Cardiac muscle cell (in vitro differentiated cells and primary cell): ENCODE data around the gene LGI2. TPM values are rescaled to one million over a fixed set of nuclear protein-coding genes. Genes with fewer than 3 reads are reported as not detected.

Experiments used
- DNase-seq, 2 donors: peaks; one replicate each; pipeline versions ENCODE4 v3.0.0 to v3.0.0-alpha.2; 2010 to 2017; ENCODE audit warnings: low read depth in 1 of 2, low spot score in 1 of 2
- H3K27ac ChIP-seq: fragments of 200-600 bp; sonication (generic); 2 replicates; pipeline ENCODE4 v1.5.1; 2016
- H3K27me3 ChIP-seq: fragments of 200-600 bp; sonication (generic); 2 replicates; pipeline ENCODE4 v1.6.0; 2016; ENCODE audit warnings: control low read depth
- H3K36me3 ChIP-seq: fragments of 200-600 bp; sonication (generic); 2 replicates; pipeline ENCODE4 v1.5.1; 2016; ENCODE audit warnings: control low read depth
- H3K4me1 ChIP-seq: fragments of 200-600 bp; sonication (generic); 2 replicates; pipeline ENCODE4 v1.8.1; 2017; ENCODE audit warnings: low read depth, mild to moderate bottlenecking, mixed run types
- H3K4me3 ChIP-seq: fragments of 200-600 bp; sonication (generic); 2 replicates; pipeline ENCODE4 v1.5.1; 2016; ENCODE audit warnings: mild to moderate bottlenecking
- H3K9me3 ChIP-seq: fragments of 200-600 bp; sonication (generic); 2 replicates; pipeline ENCODE4 v1.5.1; 2017; ENCODE audit warnings: low read depth, mild to moderate bottlenecking, control low read depth
- polyA plus RNA-seq: library from polyadenylated mRNA; unstranded; fragments of >200 nt; fragmentation: Nextera tagmentation; extraction: Ambion mirVana; gene quantifications from 2 replicates; pipeline ENCODE4 v1.2.1, GENCODE V29; 2016
- total RNA-seq: library from RNA; depleted of rRNA; stranded (reverse); fragments of >200 nt; gene quantifications from 2 replicates; pipeline ENCODE4 v1.2.3, GENCODE V29; 2016
- TF ChIP-seq, protein P1 (sequence below): IDR thresholded peaks from 2 replicates; pipeline ENCODE4 v1.5.1; 2012; ENCODE audit warnings: low read depth, mild to moderate bottlenecking, low read length

Gene LGI2
- total and polyA plus RNA-seq, 2 experiments from 2014 or later, result 7.2 to 8.7 TPM

DNA sequence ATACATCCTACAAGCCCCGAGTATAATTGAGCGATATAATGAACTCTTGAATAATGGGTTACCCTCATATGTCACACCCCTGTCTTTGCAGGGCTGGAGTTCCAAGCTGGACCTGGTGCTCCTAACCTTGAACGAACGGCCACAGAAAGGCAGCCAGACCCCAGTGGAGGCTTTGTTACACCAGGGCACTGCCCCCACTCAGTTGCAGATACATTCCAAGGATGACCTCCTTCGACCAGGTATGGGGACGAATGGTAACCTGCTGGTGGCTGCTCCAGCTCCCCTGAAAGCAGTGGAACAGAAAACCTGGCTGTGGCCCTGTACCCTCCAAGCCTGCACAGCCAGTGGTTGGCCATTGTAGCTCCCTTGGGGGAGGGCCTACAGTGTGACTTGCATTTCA, 61.3 kb downstream of the LGI2 start:
- H3K4me3 ChIP-seq, result no peak overlapping the region
- TF ChIP-seq, protein P1, sequence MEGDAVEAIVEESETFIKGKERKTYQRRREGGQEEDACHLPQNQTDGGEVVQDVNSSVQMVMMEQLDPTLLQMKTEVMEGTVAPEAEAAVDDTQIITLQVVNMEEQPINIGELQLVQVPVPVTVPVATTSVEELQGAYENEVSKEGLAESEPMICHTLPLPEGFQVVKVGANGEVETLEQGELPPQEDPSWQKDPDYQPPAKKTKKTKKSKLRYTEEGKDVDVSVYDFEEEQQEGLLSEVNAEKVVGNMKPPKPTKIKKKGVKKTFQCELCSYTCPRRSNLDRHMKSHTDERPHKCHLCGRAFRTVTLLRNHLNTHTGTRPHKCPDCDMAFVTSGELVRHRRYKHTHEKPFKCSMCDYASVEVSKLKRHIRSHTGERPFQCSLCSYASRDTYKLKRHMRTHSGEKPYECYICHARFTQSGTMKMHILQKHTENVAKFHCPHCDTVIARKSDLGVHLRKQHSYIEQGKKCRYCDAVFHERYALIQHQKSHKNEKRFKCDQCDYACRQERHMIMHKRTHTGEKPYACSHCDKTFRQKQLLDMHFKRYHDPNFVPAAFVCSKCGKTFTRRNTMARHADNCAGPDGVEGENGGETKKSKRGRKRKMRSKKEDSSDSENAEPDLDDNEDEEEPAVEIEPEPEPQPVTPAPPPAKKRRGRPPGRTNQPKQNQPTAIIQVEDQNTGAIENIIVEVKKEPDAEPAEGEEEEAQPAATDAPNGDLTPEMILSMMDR, result no peak

GRCh38 chr4:24968992-24969391, 61.8 kb downstream of the LGI2 start:
- H3K9me3 ChIP-seq, result no peaks in the 10 kb centered on the region
- no peaks in the 10 kb centered on the region for H3K27me3 ChIP-seq
- DNase-seq, result no peak
- no peaks in the 10 kb centered on the region for H3K36me3 ChIP-seq
- no peak overlapping the region for H3K4me3 ChIP-seq
- no peaks in the 10 kb centered on the region for H3K4me1 ChIP-seq
- no peak overlapping the region for H3K27ac ChIP-seq
- TF ChIP-seq, protein P1, result no peak

More for the DNA sequence above, 61.3 kb downstream of the LGI2 start:
- H3K9me3 ChIP-seq, result no peaks in the 10 kb centered on the region
- H3K27me3 ChIP-seq, result no peaks in the 10 kb centered on the region
- H3K27ac ChIP-seq, result no peak overlapping the region
- DNase-seq, result no peak
- H3K36me3 ChIP-seq, result no peaks in the 10 kb centered on the region
- no peaks in the 10 kb centered on the region for H3K4me1 ChIP-seq

DNA sequence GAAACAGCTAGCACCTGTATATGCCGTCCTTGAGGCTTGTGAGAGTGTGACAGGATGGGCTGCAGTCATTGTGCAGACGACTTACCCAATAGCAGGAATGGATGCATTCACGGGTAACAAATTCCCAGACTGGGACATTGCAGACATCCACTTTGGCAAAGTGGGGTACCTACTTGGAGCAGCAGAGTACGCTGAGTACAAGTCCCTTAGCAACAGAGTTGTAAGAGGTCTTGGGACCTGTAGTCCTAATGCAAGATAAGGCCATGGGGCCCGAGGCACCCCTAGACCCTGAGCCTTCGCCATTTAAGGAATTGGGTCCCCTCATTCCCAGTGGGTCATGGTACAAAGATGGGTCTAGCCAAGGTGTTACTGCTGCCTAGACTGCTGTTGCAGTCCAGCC, 62.5 kb downstream of the LGI2 start:
- TF ChIP-seq, protein P1, result no peak
- H3K4me1 ChIP-seq, result no peaks in the 10 kb centered on the region
- no peak overlapping the region for H3K4me3 ChIP-seq
- H3K27ac ChIP-seq, result no peak overlapping the region
- DNase-seq, result no peak
- no peaks in the 10 kb centered on the region for H3K27me3 ChIP-seq
- no peaks in the 10 kb centered on the region for H3K36me3 ChIP-seq
- no peaks in the 10 kb centered on the region for H3K9me3 ChIP-seq

GRCh38 chr4:24967346-24967745, 63.4 kb downstream of the LGI2 start:
- Histone ChIP-seq H3K27me3 (no peaks in the 10 kb centered on the region), H3K4me1 (no peaks in the 10 kb centered on the region), H3K36me3 (no peaks in the 10 kb centered on the region), H3K9me3 (no peaks in the 10 kb centered on the region), H3K27ac (no peak overlapping the region), H3K4me3 (no peak overlapping the region)
- no peak for DNase-seq
- TF ChIP-seq, protein P1, result no peak

GRCh38 chr4:24966076-24966475, 64.7 kb downstream of the LGI2 start:
- no peaks in the 10 kb centered on the region for H3K27me3 ChIP-seq
- no peaks in the 10 kb centered on the region for H3K4me1 ChIP-seq
- TF ChIP-seq, protein P1, result no peak
- H3K27ac ChIP-seq, result no peak overlapping the region
- no peak overlapping the region for H3K4me3 ChIP-seq
- H3K36me3 ChIP-seq, result no peaks in the 10 kb centered on the region
- no peak for DNase-seq
- H3K9me3 ChIP-seq, result no peaks in the 10 kb centered on the region

GRCh38 chr4:24965627-24966026, 65.1 kb downstream of the LGI2 start:
- TF ChIP-seq, protein P1, result no peak
- Histone ChIP-seq H3K4me3 (no peak overlapping the region), H3K36me3 (no peaks in the 10 kb centered on the region), H3K27me3 (no peaks in the 10 kb centered on the region), H3K27ac (no peak overlapping the region), H3K9me3 (no peaks in the 10 kb centered on the region), H3K4me1 (no peaks in the 10 kb centered on the region)
- DNase-seq, result no peak
